ENCODE data around the gene WDSUB1.

Gene WDSUB1

GRCh38 chr2:159186462-159186861 lies 100.0 kb downstream of the WDSUB1 start:
- Mint-ChIP-seq H3K27me3 (no peaks in the 10 kb centered on the region), H3K27ac (no peak overlapping the region), H3K9me3 (no peaks in the 10 kb centered on the region), H3K4me3 (no peak overlapping the region), H3K4me1 (ENCODE audit: low read depth) (peaks cover 12% of the 10 kb centered on the region), H3K36me3 (ENCODE audit: low read depth) (no peaks in the 10 kb centered on the region)
- intact Hi-C loops (cut with micrococcal nuclease): no loop called here
